ENCODE data around the gene DQX1. TPM values are rescaled to one million over a fixed set of nuclear protein-coding genes. Genes with fewer than 3 reads are reported as not detected.

The DQX1 gene
- total RNA-seq, 1 donor from 2014 or later = not detected

DNA sequence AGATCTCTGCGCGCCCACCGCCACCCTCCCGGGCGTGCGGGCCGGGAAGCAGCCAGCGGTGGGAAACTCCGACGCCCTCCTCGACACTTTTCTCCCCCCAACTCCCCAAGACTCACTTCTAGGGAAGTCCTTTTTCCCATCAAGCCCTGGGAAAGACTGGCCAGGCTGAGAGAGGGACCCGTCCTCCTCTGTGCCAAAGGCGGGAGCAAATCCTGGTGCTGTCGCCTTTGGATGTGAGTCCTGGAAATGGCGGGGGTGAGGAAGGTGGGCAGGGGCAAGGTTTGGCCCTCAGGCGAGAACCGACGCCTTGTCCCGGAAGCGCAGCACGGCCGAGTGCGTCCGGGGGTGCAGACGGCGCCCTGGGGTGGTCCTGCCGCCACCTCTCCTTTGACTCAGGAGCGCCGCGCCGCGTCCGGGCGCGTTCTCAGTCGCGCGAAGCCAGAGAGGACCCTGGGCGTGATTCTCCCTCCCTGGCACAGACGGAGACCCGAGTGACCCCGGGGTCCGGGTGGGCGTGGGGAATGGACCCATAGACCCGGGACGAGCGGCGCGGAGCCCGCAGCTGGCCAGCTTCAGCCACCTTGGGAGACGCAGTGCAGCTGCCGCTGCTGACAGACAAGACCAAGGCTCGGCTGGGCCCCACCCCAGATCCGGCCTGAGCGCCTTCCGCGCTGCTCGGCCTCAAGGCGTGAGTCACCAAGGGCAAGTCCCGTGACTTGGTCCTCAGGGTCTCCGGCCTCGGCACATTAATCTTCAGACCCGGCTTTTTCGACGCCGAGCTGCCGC is 23.1 kb downstream of the DQX1 start:
- intact Hi-C loops (cut with DNase I) = loop anchor here (5.0 to 10.0 kb wide), 2 partner anchors 84 to 152 kb away; partner anchors contain the start of gene SEMA4F
- ATAC-seq (peak; percentile 73), DNase-seq (ENCODE audit: missing footprints) (peak; percentile 90)

DNA sequence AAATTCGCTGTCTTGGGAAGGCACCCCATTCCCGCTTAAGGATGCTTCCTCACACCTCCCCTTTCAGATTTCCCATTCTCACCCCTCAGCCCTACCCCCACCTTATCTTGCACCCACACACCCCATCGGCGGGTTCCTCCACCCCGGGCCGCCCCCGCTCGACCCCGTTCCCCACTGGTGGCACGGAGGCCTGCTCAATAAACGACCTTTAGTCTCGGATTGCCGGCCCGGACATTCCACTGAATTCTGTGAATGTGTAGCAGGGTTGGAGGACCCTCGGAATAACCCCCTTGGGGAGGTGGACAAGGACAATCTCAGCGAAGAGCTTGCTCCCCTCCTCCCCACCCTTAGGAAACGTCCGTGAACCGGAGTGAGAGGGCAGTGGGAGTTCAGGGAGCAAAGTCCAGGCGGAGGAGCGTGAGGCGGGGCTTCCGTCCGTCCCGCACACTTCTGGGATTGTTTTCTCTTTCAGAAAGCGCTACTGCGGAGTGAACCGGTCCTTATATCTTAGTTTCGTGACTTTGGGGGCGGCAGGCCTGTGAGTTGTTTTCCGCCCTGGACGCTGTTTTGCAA is 23.8 kb downstream of the DQX1 start:
- intact Hi-C loops (cut with DNase I) = loop anchor here (5.0 to 10.0 kb wide), 2 partner anchors 85 to 153 kb away; partner anchors contain the start of gene SEMA4F
- no peak for ATAC-seq
- peak; percentile 65 for DNase-seq (ENCODE audit: missing footprints)

DNA sequence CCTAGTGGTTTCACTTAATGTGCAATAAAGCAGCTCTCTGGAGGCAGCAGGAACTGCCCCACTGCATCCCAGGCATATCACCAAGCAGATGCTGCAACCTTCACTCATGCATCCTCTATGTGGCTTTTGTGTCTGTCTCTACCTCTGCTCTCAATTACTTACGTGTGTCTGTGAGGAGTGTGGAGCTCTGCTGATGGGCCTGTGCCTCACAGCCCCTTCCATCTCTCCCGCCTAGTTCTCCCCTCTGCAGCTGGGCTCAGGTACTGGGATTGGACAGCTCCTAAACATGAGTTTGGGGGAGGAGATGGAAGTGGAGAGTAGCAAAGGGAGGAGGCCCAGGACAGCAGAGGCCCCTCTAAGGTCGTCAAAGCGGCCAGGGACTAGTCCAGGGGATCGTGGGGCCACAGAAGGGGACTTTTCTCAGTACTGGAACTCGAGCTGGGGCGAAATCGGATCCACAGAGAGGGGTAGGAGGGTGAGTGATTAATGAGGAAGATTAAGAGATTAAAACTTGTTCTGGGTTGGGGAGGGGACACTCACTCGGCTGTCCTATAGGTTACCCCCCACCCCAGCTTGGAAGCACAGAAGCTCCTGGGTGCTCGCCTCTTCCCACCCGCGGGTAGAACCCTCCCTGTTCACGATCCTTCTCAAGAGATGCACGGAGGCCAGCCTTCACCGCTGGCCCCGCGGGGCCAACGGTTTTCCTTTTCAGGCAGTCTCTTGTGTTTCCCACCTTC is 24.5 kb downstream of the DQX1 start:
- intact Hi-C loops (cut with DNase I) = loop anchor here (5.0 to 10.0 kb wide), 2 partner anchors 86 to 153 kb away; partner anchors contain the start of gene SEMA4F
- ATAC-seq (no peak), DNase-seq (ENCODE audit: missing footprints) (no peak)

DNA sequence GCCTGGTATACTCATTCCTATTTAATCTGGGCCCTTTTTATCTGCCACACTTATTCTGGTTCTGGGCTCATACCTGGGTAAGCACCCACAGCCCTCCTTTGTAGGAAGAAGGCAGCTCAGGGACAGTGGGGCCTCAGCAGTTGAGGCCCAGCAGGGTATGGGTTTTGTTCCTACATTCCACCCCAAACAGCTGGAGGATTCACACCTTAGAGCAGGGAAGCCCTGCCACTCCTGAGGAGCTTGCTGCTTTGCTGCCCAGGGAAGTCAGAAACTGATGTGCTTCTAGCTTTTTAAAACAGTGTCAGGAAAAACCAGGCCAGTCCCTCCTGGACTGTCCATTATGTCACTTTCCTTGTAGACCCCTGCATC is 25.5 kb downstream of the DQX1 start:
- intact Hi-C loops (cut with DNase I) = loop anchor here (5.0 to 10.0 kb wide), 2 partner anchors 87 to 154 kb away; partner anchors contain the start of gene SEMA4F
- ATAC-seq (no peak), DNase-seq (ENCODE audit: missing footprints) (no peak)

DNA sequence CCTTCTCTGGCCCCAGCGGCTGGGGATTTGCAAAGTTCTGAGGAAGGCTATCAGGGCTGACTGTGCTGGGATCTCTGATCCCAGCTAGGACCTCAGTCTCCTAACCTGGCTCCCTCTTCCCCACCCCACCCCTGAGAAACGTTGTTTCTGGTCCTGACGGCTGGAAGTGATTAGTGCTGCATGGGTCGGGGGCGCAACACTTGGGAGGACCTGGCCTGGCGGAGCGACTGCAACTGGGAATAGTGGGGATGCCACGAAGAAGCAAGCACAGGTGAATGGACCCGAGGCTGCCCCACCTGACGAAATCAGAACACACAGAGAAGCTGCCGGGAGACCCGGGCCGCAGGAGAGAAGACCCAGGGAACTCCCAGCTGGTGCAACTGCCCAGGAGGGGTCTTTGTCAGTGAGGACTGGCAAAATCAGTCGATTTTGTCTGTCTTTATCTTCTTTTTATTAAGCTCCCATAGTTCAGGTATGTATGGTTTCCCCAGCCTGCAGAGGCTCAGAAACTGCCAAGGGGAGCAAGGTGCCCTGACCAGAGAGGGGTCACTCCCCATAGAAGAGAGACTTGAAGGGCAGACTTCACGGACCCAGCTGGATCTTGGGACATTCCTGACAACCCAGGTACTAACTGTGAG is 26.0 kb downstream of the DQX1 start:
- intact Hi-C loops (cut with DNase I) = loop anchor here (5.0 to 10.0 kb wide), 2 partner anchors 87 to 155 kb away; partner anchors contain the start of gene SEMA4F
- no peak for ATAC-seq

DNA sequence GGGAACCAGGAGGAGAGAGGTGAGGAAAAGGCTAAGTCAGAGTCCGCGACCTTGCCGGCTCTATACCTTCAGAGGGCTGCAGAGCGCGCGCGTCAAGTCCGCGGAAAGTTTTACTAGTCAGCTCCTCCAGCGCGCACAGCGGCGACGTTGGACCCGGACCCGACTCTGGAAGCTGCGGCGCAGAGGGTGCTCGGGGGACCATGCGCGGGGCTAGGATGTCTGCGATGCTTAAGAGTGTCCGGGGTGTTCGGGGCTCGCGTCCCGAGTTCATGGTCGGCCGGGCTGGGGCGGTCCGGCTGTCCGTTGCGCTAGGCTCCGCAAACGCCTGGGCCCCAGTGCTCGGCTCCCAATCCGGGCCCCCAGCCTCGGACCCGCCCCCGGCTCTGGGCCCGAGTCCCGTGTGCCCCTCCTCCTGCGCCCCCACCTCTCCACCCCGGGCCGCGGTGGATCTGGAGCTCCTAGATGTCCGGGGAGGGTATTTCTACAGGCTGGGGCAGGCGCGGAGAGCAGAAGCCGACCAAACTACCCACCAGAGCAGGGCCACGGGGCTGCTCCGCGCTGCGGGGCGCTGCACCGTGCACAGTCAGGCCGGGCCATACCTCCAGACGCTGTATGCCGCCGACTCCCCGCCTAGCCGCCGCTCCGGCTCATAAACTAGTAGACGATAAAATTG is 26.6 kb downstream of the DQX1 start, which contains the start of gene LBX2:
Gene LBX2 (minus strand): TSS at position 337 of the 673 bp plus-strand sequence. CDS start 66 bp downstream, at position 271.
- intact Hi-C loops (cut with DNase I) = no loop called here
- ATAC-seq (no peak), DNase-seq (ENCODE audit: missing footprints) (peak; percentile 68)

More for the DNA sequence above, 26.0 kb downstream of the DQX1 start:
- DNase-seq (ENCODE audit: missing footprints) = peak; percentile 50

DNA sequence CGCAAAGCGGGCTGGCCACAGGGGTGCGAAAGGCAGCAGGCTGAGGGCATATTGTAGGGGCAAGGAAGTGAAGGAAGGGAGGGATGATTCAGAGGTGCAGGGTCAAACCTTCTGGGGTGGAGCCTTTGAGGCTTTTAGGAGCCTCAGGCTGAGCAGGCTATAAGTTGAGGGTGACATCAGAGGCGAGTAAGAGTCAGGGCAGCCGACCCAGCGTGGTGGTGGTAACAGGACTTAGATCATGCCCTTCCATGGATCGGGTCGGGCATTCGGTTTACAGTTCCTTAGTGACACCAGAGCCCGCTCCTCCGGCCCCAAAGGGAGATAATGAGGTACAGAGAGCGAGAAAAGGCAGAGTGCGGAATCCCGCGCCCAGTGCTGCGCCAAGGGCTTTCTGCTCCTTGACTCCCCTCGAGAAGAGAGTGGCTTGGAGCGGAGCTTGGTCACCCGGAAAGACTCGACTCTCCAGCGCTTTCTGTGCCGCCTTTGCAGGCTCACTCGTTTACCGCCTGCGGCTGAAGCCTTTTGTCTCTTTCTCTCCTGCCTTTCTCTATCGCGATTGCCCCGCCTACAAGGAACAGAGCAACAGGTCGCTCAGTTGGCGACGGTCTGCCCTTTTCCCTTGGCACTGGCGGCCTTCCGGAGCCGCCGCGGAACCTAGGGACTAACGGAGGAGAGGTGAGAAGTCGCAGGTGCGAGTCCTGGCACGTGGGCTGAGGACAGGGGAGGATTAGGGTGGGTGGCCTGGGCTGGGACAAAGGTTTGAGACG is 27.3 kb downstream of the DQX1 start:
- DNase-seq (ENCODE audit: missing footprints) = peak; percentile 56
- intact Hi-C loops (cut with DNase I) = no loop called here
- no peak for ATAC-seq

DNA sequence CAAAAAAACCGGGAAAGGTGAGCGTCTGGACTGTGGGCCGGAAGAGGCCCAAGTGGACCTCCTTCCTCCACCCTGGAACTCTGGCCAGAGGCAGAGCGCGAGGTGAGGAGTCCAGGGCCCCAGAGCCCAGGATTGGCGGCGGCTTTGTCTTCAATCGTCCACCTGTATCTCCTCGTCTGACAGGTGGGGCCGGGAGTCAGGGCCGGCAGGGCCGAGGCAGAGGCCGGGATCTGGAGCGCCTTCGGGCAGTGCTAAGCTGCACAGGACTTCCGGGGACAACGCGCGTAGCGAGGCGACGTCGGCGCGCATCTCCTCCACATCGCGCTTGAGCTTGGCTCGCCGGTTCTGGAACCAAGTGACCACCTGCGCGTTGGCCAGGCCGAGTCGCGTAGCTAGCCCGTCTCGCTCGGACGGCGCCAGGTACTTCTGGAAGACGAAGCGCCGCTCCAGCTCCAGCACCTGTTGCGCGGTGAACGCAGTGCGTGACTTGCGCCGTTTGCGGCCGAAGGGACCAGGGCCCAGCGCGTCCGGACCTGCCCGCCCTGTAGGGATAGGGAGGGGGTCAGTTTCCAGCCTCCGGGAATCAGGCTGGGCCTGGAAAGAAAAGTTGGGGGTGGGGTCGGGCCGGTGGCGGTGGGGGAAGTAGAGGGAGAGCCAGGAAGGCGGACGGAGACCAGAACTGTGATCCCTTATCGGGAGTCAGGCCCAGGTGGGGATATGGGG is 28.1 kb downstream of the DQX1 start:
- ATAC-seq = no peak
- DNase-seq (ENCODE audit: missing footprints) = peak; percentile 46
- intact Hi-C loops (cut with DNase I) = no loop called here

DNA sequence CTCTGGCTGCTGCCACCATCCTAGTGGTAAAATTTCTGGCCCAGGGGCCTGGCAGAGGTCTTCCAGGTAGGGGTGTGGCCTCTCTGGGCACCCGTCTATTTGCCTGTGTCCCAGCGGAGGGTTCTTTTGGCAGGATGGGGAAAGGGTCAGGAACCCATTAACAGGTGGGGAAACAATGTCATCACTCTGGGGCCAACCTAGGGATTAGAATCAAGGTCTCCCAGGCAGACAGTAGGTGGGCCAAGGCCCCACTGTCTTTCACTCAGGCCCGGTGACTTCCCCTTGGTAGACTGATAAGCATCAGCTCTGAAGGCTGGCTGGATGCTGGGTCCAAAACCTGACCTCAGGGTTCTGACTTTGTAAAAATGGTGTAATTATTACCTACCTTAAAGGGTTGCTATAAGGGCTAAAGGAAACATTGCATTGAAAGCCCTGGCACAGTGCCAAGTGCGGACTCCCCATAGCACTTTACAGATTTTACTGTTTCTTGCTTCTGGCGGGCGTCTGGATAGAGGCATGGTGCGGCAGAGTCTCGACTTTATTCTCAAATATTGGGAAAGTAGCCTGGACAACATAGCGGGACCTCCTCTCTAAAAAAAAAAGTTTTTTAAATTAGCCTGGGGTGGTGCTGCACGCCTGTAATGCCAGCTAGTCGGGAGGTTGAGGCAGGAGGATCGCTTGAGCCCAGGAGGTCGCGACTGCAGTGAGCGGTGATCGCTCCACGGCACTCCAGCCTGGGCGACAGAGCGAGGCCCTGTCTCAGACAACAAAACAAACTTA is 28.8 kb downstream of the DQX1 start:
- ATAC-seq = no peak

DNA sequence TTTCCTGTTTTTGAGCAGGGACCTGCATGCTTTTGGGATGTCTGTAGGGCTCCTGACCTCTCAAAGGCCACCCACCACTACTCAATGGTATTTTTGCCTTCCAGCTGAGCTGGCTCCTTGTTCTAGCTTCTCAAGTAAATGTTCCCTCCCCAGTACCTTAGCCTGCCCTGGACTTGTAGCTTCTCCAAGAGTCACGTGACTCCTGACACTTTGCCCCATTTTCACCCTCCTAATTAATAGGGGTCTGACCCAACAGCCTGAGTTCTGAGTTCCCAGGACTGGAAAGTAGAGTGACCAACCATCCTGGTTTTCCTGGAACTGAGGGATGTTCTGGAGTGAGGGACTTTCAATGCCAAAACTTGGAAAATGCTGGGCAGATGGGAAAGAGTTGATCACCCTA is 30.6 kb downstream of the DQX1 start:
- intact Hi-C loops (cut with DNase I) = no loop called here
- DNase-seq (ENCODE audit: missing footprints) (no peak), ATAC-seq (no peak)

More for the DNA sequence above, 28.8 kb downstream of the DQX1 start:
- intact Hi-C loops (cut with DNase I) = no loop called here
- DNase-seq (ENCODE audit: missing footprints) = no peak

DNA sequence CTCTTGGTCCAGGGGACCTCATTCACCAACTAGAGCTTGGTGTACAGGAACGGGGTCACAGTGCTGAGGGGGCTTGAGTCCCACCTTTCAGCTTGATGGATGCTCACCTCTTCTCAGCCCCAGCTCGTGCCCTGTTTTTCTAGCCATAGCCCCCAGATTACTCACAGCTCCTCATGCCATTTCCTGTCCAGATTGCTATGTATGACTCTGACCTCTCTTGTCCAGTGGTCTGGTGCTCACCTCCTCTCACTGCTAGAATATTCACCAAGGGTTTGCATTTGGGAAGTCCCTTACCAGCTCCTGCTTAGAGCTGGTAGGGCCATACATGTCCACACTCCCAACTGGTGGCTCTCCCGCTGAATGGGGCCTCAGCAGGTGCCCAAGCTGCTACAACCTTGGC is 32.5 kb downstream of the DQX1 start:
- intact Hi-C loops (cut with DNase I) = no loop called here
- no peak for ATAC-seq
- no peak for DNase-seq (ENCODE audit: missing footprints)

DNA sequence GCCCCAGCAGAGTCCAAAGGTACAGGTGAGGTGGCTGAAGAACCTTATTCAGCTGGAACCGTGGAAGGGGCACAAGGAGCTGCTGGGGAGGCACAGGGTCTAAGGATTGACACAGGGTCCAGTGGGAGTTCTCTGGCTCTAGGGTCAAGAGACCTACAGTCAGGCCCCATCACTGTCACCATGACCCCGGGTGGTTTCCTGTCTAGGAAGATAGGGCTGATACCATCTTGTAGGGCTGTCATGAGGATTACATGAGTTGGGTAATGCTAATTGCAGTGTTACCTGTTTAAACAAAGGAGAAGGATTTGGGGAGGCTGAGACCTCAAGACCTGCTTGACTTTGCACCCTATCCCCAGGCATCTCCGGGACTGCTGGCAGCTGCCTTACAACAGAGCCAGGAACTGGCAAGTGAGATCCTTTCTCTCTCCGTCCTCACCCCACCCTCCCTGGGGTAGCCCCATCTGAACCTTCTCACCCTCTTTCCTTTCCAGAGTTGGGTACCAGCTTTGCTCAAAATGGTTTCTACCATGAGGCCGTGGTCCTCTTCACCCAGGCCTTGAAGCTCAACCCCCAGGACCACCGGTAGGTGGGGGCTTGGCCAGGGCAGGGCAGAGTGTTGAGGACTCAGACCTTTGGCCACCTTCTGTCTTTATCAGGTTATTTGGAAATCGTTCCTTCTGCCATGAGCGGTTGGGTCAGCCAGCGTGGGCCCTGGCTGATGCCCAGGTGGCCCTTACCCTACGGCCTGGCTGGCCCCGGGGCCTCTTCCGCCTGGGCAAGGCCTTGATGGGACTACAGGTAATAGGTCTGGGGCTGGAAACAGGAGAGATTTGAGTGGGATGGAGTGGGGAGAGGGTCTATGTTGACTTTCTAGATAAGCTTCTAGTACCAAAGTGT is 34.1 kb downstream of the DQX1 start:
- DNase-seq (ENCODE audit: missing footprints) (no peak), ATAC-seq (no peak)
- intact Hi-C loops (cut with DNase I) = no loop called here

DNA sequence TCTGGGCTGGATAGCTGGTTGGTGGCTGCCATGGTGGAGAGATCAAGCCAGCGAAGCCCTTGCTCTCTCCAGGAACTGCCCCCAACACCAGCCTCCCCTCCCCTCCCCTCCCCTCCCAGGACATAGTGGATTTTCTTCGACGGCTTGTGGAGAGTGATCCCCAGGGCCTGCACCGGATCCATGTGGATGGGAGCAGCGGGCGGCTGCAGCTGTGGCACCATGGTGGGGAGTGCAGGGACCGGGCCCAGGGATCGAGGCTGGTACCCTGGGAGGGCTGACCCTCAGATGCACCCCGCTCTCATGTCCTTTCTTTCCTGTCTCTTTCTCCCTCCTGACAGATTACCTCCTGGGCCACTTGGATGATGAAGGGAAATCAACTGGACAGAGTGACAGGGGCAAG is 36.1 kb downstream of the DQX1 start:
- ATAC-seq = no peak
- no peak for DNase-seq (ENCODE audit: missing footprints)
- intact Hi-C loops (cut with DNase I) = no loop called here

DNA sequence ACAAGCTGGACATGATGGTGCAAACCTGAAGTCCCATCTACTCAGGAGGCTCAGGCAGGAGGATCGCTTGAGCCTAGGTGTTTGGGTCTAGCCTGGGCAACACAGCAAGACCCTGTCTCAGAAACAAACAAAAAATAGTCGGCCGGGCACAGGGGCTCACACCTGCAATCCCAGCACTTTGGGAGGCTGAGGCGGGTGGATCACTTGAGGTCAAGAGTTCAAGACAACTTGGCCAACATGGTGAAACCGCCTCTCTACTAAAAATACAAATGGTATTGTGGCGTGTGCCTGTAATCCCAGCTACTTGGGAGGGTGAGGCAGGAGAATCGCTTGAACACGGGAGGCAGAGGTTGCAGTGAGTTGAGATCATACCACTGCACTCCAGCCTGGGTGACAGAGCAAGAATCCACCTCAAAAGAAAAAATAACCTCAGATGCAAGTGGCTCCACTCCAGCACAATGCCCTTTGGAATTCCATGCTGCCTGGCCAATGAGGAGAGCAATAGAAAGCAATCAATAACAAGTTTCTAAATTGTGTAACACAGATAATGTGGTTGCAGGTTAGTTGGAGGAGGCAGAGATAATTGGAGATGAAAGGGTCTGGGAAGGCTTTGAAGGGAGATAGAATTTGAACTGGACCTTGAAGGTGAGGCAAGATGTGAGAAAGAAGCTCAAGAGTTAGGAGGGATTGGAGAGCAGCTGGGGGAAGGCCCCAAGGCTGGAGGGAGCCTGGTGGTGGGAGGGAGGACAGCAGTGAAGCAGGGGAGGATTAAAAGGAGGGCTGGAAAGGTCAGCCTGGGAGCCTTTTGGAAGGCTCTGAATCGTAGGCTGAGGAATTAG is 37.2 kb downstream of the DQX1 start:
- ATAC-seq (no peak), DNase-seq (ENCODE audit: missing footprints) (no peak)
- intact Hi-C loops (cut with DNase I) = no loop called here

DNA sequence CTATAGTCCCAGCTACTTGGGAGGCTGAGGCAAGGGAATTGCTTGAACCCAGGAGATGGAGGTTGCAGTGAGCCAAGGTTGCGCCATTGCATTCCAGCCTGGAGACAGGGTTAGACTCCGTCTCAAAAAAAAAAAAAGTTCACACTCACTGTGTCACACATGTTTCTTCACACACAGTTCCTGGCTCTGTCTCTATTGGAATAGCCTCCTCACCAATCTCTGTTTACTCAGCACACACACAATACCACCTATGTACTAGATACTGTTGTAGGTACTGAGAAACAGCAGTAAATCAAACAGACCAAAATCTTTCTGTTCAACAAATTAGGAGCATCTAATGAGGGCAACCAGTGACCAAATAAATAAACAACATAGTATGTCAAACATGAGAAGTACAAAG is 39.9 kb downstream of the DQX1 start:
- DNase-seq (ENCODE audit: missing footprints) (no peak), ATAC-seq (no peak)
- intact Hi-C loops (cut with DNase I) = no loop called here
